HL-60 (cell line): Measurements from ENCODE around the gene CIC.
A peak's percentile ranks its signal among the peaks of the same experiment; 100 is the strongest.
"Not testable (repeated sequence)": the region's sequence is repeated elsewhere in the genome, so short reads cannot be mapped to it uniquely, and the experiment has no call there.

ENCODE experiments used
- DNase-seq, 2 experiments: peaks; one replicate each; pipeline ENCODE4 v3.0.0-alpha.2; 2010 to 2020; ENCODE audit warnings: low read depth in 1 of 2, low spot score in 1 of 2
- H3K27ac ChIP-seq: fragments of 250-450 bp; sonication (Bioruptor Pico); replicated peaks from 2 replicates; pipeline ENCODE4 v1.5.1; 2020; ENCODE audit warnings: mild to moderate bottlenecking, moderate library complexity
- H3K27me3 ChIP-seq: fragments of 250-450 bp; sonication (Bioruptor Pico); 2 replicates; pipeline ENCODE4 v1.5.1; 2021; ENCODE audit warnings: mild to moderate bottlenecking, moderate library complexity; ENCODE audit not compliant: insufficient read depth, poor library complexity, severe bottlenecking
- H3K4me3 ChIP-seq: replicated peaks from 2 replicates; pipeline ENCODE4 v1.5.1; 2011; ENCODE audit warnings: mild to moderate bottlenecking, control low read depth, low read length; ENCODE audit not compliant: insufficient read depth
- CTCF ChIP-seq: IDR thresholded peaks from one replicate; pipeline ENCODE4 v1.5.1; 2011; ENCODE audit warnings: low read length, control low read depth, inconsistent platforms; ENCODE audit not compliant: insufficient read depth
- GABPA ChIP-seq: IDR thresholded peaks from 2 replicates; pipeline ENCODE4 v1.6.1; 2012; ENCODE audit warnings: low read depth
- POLR2AphosphoS5 ChIP-seq: IDR thresholded peaks from 2 replicates; pipeline ENCODE4 v1.6.1; 2012; ENCODE audit warnings: low read depth
- REST ChIP-seq: IDR thresholded peaks from 2 replicates; pipeline ENCODE4 v1.6.1; 2012; ENCODE audit warnings: low read depth; ENCODE audit not compliant: insufficient replicate concordance
- SPI1 ChIP-seq: IDR thresholded peaks from 2 replicates; pipeline ENCODE4 v1.6.1; 2012; ENCODE audit warnings: low read depth, mild to moderate bottlenecking, borderline replicate concordance

The CIC gene

GRCh38 chr19:42255766-42256745 lies 13.0 kb upstream of the CIC start:
- no peak overlapping the region for H3K27ac ChIP-seq
- TF ChIP-seq CTCF (no peak), POLR2AphosphoS5 (no peak), SPI1 (no peak), GABPA (no peak), REST (no peak)

GRCh38 chr19:42257842-42258241 lies 11.2 kb upstream of the CIC start:
- H3K27ac ChIP-seq, DNase-seq, H3K27me3 ChIP-seq, H3K4me3 ChIP-seq: not testable (repeated sequence)

More at GRCh38 chr19:42255766-42256745, 13.0 kb upstream of the CIC start:
- Histone ChIP-seq H3K27me3 (peaks cover 7% of the 10 kb centered on the region), H3K4me3 (peak overlapping the region; percentile 92)
- DNase-seq, result no peak

DNA sequence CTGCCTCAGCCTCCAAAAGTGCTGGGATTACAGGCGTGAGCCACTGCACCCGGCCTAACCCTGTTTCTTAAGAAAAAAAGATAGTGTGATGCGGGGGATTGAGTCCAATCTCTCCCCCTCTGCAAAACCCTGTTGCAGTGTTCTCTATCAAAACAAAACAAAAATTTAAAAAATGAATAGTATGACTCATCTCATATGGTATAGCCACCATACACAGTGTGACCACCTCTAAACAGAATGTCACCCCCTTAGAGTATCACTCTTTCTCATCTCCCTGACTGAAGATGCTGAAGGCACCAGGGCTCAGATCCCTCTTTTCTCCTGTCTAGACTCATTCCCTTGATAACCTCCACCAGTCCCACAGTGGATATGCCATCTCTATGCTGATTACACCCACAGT lies 7.3 kb upstream of the CIC start:
- Histone ChIP-seq H3K4me3 (no peak overlapping the region), H3K27ac (no peak overlapping the region), H3K27me3 (no peaks in the 10 kb centered on the region)
- TF ChIP-seq POLR2AphosphoS5, result no peak
- no peak for TF ChIP-seq GABPA
- TF ChIP-seq SPI1, result no peak
- no peak for TF ChIP-seq REST
- no peak for TF ChIP-seq CTCF
- no peak for DNase-seq

DNA sequence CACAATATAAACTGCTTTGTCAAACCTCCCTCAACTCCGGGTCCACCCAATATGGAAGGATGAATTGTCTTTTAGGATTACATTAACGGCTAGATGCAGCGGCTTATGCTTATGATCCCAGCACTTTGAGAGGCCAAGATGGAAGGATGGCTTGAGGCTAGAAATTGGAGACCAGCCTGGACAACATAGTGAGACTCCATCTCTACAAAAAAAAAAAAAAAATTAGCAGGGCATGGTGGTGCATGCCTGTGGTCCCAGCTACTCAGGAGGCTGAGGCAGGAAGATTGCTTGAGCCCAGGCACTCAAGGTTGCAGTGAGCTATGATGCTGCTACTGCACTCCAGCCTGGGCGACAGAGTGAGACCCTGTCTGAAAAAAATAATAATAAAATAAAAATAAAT lies 2.9 kb upstream of the CIC start:
- not testable (repeated sequence) for H3K4me3 ChIP-seq, H3K27me3 ChIP-seq, H3K27ac ChIP-seq, DNase-seq

GRCh38 chr19:42266928-42267603 lies 2.0 kb upstream of the CIC start:
- not testable (repeated sequence) for H3K27me3 ChIP-seq, H3K4me3 ChIP-seq, DNase-seq, H3K27ac ChIP-seq
